ENCODE results near the gene ADARB2.

DNA sequence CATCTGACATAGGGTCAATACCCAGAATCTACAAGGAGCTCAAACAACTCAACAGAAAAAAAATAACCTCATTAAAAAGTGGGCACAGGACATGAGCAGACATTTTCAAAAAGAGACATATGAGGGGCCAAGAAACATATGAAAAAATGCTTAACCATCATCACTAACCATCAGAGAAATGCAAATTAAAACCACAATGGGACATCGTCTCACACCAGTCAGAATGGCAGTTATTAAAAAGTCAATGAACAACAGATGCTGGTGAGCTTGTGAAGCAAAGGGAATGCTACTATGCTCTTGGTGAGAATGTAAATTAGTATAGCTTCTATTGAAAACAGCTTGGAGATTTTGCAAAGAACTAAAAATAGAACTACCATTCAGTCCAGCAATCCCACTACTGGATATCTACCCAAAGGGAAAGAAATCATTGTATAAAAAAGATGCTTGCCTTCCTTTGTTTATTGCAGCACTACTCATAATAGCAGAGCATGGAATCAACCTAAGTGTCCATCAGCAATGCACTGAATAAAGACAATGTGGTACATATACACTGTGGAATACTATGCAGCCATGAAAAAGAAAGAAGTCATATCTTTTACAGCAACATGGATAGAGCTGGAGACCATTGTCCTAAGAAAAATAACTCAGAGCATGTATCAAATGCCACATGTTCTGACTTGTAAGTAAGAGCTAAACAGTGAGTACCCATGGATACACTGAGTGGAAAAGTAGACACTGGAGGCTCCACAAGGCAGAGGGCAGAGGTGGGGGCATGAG lies 139.8 kb downstream of the ADARB2 start:
- TF ChIP-seq, protein P1, sequence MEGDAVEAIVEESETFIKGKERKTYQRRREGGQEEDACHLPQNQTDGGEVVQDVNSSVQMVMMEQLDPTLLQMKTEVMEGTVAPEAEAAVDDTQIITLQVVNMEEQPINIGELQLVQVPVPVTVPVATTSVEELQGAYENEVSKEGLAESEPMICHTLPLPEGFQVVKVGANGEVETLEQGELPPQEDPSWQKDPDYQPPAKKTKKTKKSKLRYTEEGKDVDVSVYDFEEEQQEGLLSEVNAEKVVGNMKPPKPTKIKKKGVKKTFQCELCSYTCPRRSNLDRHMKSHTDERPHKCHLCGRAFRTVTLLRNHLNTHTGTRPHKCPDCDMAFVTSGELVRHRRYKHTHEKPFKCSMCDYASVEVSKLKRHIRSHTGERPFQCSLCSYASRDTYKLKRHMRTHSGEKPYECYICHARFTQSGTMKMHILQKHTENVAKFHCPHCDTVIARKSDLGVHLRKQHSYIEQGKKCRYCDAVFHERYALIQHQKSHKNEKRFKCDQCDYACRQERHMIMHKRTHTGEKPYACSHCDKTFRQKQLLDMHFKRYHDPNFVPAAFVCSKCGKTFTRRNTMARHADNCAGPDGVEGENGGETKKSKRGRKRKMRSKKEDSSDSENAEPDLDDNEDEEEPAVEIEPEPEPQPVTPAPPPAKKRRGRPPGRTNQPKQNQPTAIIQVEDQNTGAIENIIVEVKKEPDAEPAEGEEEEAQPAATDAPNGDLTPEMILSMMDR (IDR thresholded peaks at IDR 0.05; ENCODE audit: poor library complexity): no peak
- no peak for TF ChIP-seq EZH2 (IDR thresholded peaks at IDR 0.05; ENCODE audit: borderline replicate concordance)

Data from hepatocyte (in vitro differentiated cells).